HepG2 (cell line): ENCODE data around the gene SEMA3G. TPM values are rescaled to one million over a fixed set of nuclear protein-coding genes. Genes with fewer than 3 reads are reported as not detected.

Experiments used
- CEBPB ChIP-seq: IDR thresholded peaks from 2 replicates; pipeline ENCODE4 v1.6.1; 2011; ENCODE audit warnings: low read depth, low read length, improper control_type of control experiment, borderline replicate concordance
- CENPT ChIP-seq: sonication (generic); formaldehyde crosslinking; IDR thresholded peaks from 2 replicates; pipeline ENCODE4 v1.8.0; 2022; ENCODE audit warnings: low read depth, mild to moderate bottlenecking, moderate library complexity, missing genetic modification reagents
- EZH2 ChIP-seq: conservative IDR thresholded peaks from 2 replicates; pipeline ENCODE4 v1.6.1; 2012; ENCODE audit warnings: mild to moderate bottlenecking, low read depth, low read length, moderate library complexity
- GLI4 ChIP-seq: sonication (generic); formaldehyde crosslinking; IDR thresholded peaks from 2 replicates; pipeline ENCODE4 v1.5.1; 2020; ENCODE audit warnings: missing genetic modification reagents, mild to moderate bottlenecking, moderate library complexity, borderline replicate concordance
- HIVEP1 ChIP-seq: sonication (generic); formaldehyde crosslinking; IDR thresholded peaks from 2 replicates; pipeline ENCODE4 v1.4.0; 2020; ENCODE audit warnings: mild to moderate bottlenecking, missing genetic modification reagents
- HOMEZ ChIP-seq: IDR thresholded peaks from 2 replicates; pipeline ENCODE4 v1.6.1; 2016; ENCODE audit warnings: low read depth
- MAF1 ChIP-seq: sonication (generic); formaldehyde crosslinking; IDR thresholded peaks from 2 replicates; pipeline ENCODE4 v1.5.0; 2020; ENCODE audit warnings: missing genetic modification reagents, borderline replicate concordance
- MEIS2 ChIP-seq: sonication (generic); formaldehyde crosslinking; IDR thresholded peaks from 2 replicates; pipeline ENCODE4 v1.9.0; 2021; ENCODE audit warnings: mild to moderate bottlenecking, missing genetic modification reagents
- PHF8 ChIP-seq: sonication (generic); formaldehyde crosslinking; IDR thresholded peaks from 2 replicates; pipeline ENCODE4 v1.5.0; 2020; ENCODE audit warnings: missing genetic modification reagents
- RAD21 ChIP-seq: fragments of 450-650 bp; formaldehyde crosslinking; IDR thresholded peaks from 2 replicates; pipeline ENCODE4 v1.5.0; 2020; ENCODE audit warnings: mild to moderate bottlenecking
- RFX1 ChIP-seq: fragments of 450-650 bp; IDR thresholded peaks from 2 replicates; pipeline ENCODE4 v1.6.1; 2017
- SPEN ChIP-seq: sonication (generic); formaldehyde crosslinking; IDR thresholded peaks from 2 replicates; pipeline ENCODE4 v1.5.1; 2020; ENCODE audit warnings: low read depth, mild to moderate bottlenecking, missing genetic modification reagents
- SRSF9 ChIP-seq: fragments of 200-400 bp; formaldehyde crosslinking; IDR thresholded peaks from 2 replicates; pipeline ENCODE4 v1.6.1; 2018; ENCODE audit warnings: borderline replicate concordance, mild to moderate bottlenecking, low read depth, low read length; ENCODE audit not compliant: insufficient read depth, poor library complexity, severe bottlenecking
- ZNF124 ChIP-seq: sonication (generic); formaldehyde crosslinking; IDR thresholded peaks from 2 replicates; pipeline ENCODE4 v1.4.0; 2020; ENCODE audit warnings: missing genetic modification reagents
- ZNF34 ChIP-seq: sonication (generic); formaldehyde crosslinking; IDR thresholded peaks from 2 replicates; pipeline ENCODE4 v1.4.0; 2020; ENCODE audit warnings: mild to moderate bottlenecking, missing genetic modification reagents, borderline replicate concordance
- ZNF557 ChIP-seq: sonication (generic); formaldehyde crosslinking; IDR thresholded peaks from 2 replicates; pipeline ENCODE4 v1.4.0; 2020; ENCODE audit warnings: missing genetic modification reagents
- ZNF737 ChIP-seq: sonication (generic); formaldehyde crosslinking; IDR thresholded peaks from 2 replicates; pipeline ENCODE4 v1.5.0; 2020; ENCODE audit warnings: missing genetic modification reagents, mild to moderate bottlenecking, borderline replicate concordance
- ZNF891 ChIP-seq: sonication (generic); formaldehyde crosslinking; IDR thresholded peaks from 2 replicates; pipeline ENCODE4 v1.5.0; 2020; ENCODE audit warnings: mild to moderate bottlenecking, missing genetic modification reagents
- polyA plus RNA-seq, 8 experiments: library from polyadenylated mRNA; depleted of rRNA in 3 of 8; stranded (reverse) in 7 of 8; unstranded in 1 of 8; fragments of >200 nt; fragmentation: Illumina TruSeq in 4 of 8; extraction: Trizol in 4 of 8; gene quantifications; 2 replicates each; pipeline versions ENCODE4 v1.2.1 to v1.2.3, GENCODE V29; 2011 to 2016; ENCODE audit warnings: low read depth in 4 of 8, missing spikeins in 1 of 8, mixed read lengths in 1 of 8; ENCODE audit not compliant: insufficient read depth in 1 of 8
- total RNA-seq, 5 experiments: library from RNA; depleted of rRNA; stranded (reverse); fragments of >200 nt; fragmentation: Illumina TruSeq; extraction: Trizol; gene quantifications; 2 replicates each; pipeline ENCODE4 v1.2.3, GENCODE V29; 2016; ENCODE audit warnings: low read depth in 1 of 5
- TF ChIP-seq, protein P1 (sequence below), 2 experiments: sonication (generic) in 1 of 2; formaldehyde crosslinking in 1 of 2; IDR thresholded peaks; 2 replicates each; pipeline versions ENCODE4 v1.6.1 to v1.9.0; 2014 to 2022; ENCODE audit warnings: antibody characterized with exemption in 1 of 2, borderline replicate concordance in 1 of 2, inconsistent platforms in 1 of 2, low read depth in 1 of 2, missing genetic modification reagents in 1 of 2
- TF ChIP-seq, protein P2 (sequence below), 2 experiments: sonication (generic) in 1 of 2; formaldehyde crosslinking in 1 of 2; IDR thresholded peaks; 2 replicates each; pipeline versions ENCODE4 v1.4.0 to v1.6.1; 2018 to 2020; ENCODE audit warnings: missing genetic modification reagents in 2 of 2, borderline replicate concordance in 1 of 2, low read depth in 1 of 2, mild to moderate bottlenecking in 1 of 2, missing biosample characterization in 1 of 2

SEMA3G gene
- total and polyA plus RNA-seq, 2 of the 13 experiments (the other 11 are each of a cell fraction or from before 2014, with no cell fraction given) = 6.1 to 8.3 TPM

DNA sequence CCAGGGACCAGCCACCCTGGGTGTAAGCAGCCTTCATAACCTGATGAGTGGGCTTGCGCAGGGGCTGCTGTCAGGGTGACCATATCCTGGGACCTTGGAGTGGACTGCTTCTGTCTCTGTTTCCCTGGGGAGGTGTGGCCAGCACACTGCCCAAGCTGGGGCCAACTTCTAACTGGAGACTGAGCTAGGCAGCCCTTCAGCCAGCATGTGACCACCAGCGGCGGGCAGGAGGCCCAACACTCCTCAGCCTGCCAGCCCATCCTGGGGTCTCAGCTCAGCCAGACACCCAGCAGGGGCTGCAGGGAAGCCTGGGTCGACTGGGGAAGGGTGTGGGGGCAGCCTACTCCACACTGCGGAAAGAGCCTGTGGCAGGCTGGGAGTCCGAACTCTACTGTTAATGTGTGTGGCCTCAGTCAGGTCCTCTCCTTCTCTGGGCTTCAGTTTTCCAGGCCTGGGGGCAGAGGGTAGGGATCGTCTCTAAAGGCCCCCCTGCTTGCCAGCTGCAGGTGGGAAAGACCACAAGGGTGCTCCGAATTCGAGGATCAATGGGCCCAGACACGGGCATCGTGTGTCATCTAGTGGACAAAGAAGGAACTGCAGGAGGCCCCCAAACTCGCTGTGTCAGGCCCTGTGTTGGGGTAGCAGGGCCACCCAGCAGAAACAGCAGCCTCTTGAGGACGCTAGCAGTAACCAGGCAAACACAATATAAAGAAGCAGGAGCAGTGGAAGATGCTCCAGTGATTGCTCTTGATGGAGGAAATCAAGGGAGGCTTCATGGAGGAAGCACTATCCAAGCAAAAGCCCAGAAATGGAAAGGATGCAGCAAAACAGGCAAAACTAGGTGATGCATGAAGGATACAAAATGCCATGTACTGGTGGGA, 2.0 kb upstream of the SEMA3G start (continued):
- TF ChIP-seq, protein P1, sequence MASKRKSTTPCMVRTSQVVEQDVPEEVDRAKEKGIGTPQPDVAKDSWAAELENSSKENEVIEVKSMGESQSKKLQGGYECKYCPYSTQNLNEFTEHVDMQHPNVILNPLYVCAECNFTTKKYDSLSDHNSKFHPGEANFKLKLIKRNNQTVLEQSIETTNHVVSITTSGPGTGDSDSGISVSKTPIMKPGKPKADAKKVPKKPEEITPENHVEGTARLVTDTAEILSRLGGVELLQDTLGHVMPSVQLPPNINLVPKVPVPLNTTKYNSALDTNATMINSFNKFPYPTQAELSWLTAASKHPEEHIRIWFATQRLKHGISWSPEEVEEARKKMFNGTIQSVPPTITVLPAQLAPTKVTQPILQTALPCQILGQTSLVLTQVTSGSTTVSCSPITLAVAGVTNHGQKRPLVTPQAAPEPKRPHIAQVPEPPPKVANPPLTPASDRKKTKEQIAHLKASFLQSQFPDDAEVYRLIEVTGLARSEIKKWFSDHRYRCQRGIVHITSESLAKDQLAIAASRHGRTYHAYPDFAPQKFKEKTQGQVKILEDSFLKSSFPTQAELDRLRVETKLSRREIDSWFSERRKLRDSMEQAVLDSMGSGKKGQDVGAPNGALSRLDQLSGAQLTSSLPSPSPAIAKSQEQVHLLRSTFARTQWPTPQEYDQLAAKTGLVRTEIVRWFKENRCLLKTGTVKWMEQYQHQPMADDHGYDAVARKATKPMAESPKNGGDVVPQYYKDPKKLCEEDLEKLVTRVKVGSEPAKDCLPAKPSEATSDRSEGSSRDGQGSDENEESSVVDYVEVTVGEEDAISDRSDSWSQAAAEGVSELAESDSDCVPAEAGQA (IDR thresholded peaks at IDR 0.05; ENCODE audit: low read depth) = no peak
- TF ChIP-seq, protein P1 (CRISPR knock-in tag; IDR thresholded peaks at IDR 0.05; ENCODE audit: borderline replicate concordance) = no peak
- TF ChIP-seq SPEN (CRISPR knock-in tag) = no peak; the same call in 1 of the 2 replicates
- TF ChIP-seq CEBPB = no peak
- no peak for TF ChIP-seq ZNF737
- TF ChIP-seq PHF8 (CRISPR knock-in tag) = no peak
- TF ChIP-seq HIVEP1 (CRISPR knock-in tag) = 0 out of 2 replicates have a peak, but pooled peaks have one; percentile 61
- TF ChIP-seq MEIS2 (CRISPR knock-in tag) = no peak
- no peak for TF ChIP-seq RFX1
- no peak for TF ChIP-seq ZNF557 (CRISPR knock-in tag)
- no peak for TF ChIP-seq ZNF891 (CRISPR knock-in tag)
- TF ChIP-seq, protein P2, sequence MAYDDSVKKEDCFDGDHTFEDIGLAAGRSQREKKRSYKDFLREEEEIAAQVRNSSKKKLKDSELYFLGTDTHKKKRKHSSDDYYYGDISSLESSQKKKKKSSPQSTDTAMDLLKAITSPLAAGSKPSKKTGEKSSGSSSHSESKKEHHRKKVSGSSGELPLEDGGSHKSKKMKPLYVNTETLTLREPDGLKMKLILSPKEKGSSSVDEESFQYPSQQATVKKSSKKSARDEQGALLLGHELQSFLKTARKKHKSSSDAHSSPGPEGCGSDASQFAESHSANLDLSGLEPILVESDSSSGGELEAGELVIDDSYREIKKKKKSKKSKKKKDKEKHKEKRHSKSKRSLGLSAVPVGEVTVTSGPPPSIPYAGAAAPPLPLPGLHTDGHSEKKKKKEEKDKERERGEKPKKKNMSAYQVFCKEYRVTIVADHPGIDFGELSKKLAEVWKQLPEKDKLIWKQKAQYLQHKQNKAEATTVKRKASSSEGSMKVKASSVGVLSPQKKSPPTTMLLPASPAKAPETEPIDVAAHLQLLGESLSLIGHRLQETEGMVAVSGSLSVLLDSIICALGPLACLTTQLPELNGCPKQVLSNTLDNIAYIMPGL (CRISPR knock-in tag; IDR thresholded peaks at IDR 0.05; ENCODE audit: borderline replicate concordance in 1 of 2, low read depth in 1 of 2) = peak in 1 of 2 experiments; percentile 68; a peak in 1 of 4 replicates
- no peak for TF ChIP-seq SRSF9
- peak; percentile 96 for TF ChIP-seq RAD21 (CRISPR knock-in tag)
- no peak for TF ChIP-seq GLI4 (CRISPR knock-in tag)
- TF ChIP-seq MAF1 (CRISPR knock-in tag) = no peak
- TF ChIP-seq CENPT (CRISPR knock-in tag) = no peak
- TF ChIP-seq ZNF124 = no peak
- TF ChIP-seq EZH2 = no peak
- no peak for TF ChIP-seq HOMEZ
- no peak for TF ChIP-seq ZNF34 (CRISPR knock-in tag)
